HEK293 (cell line): ENCODE results near the gene ZFR.

Experiments used
- CTCF ChIP-seq: fragments of 450-650 bp; formaldehyde crosslinking; IDR thresholded peaks from 2 replicates; pipeline ENCODE4 v1.5.1; 2016; ENCODE audit warnings: missing biosample characterization, missing genetic modification characterization
- GLIS1 ChIP-seq: fragments of 450-650 bp; formaldehyde crosslinking; IDR thresholded peaks from 2 replicates; pipeline ENCODE4 v1.5.1; 2016; ENCODE audit warnings: missing biosample characterization, missing genetic modification characterization
- KLF16 ChIP-seq: fragments of 450-650 bp; formaldehyde crosslinking; IDR thresholded peaks from 2 replicates; pipeline ENCODE4 v1.5.1; 2017; ENCODE audit warnings: missing biosample characterization, missing genetic modification characterization
- PRDM4 ChIP-seq: fragments of 450-650 bp; formaldehyde crosslinking; IDR thresholded peaks from 2 replicates; pipeline ENCODE4 v1.5.1; 2017; ENCODE audit warnings: missing biosample characterization, missing genetic modification characterization
- SALL2 ChIP-seq: fragments of 450-650 bp; formaldehyde crosslinking; IDR thresholded peaks from 2 replicates; pipeline ENCODE4 v1.5.0; 2017; ENCODE audit warnings: missing biosample characterization, mild to moderate bottlenecking, missing genetic modification characterization, borderline replicate concordance
- TCF7L2 ChIP-seq: IDR thresholded peaks from 2 replicates; pipeline ENCODE4 v1.6.1; 2011; ENCODE audit warnings: low read depth, mild to moderate bottlenecking, inconsistent platforms, low read length, moderate library complexity, borderline replicate concordance
- ZBTB11 ChIP-seq: fragments of 450-650 bp; formaldehyde crosslinking; conservative IDR thresholded peaks from 2 replicates; pipeline ENCODE4 v1.5.1; 2016; ENCODE audit warnings: low read depth, missing biosample characterization, missing genetic modification characterization
- ZNF121 ChIP-seq: fragments of 450-650 bp; formaldehyde crosslinking; IDR thresholded peaks from 2 replicates; pipeline ENCODE4 v1.5.1; 2016; ENCODE audit warnings: missing biosample characterization, missing genetic modification characterization
- ZNF274 ChIP-seq, 2 experiments: fragments of 200-500 bp in 1 of 2; fragments of 450-650 bp in 1 of 2; sonication (Bioruptor generic) in 1 of 2; formaldehyde crosslinking in 1 of 2; IDR thresholded peaks; 2 replicates each; pipeline versions ENCODE4 v1.5.1 to v1.6.1; 2014 to 2016; ENCODE audit warnings: borderline replicate concordance in 1 of 2, inconsistent platforms in 1 of 2, low read length in 1 of 2, missing biosample characterization in 1 of 2, missing genetic modification characterization in 1 of 2
- ZNF660 ChIP-seq: fragments of 450-650 bp; IDR thresholded peaks from 2 replicates; pipeline ENCODE4 v1.5.1; 2018; ENCODE audit warnings: missing biosample characterization, mild to moderate bottlenecking, missing genetic modification characterization
- ZSCAN30 ChIP-seq: fragments of 450-650 bp; IDR thresholded peaks from 2 replicates; pipeline ENCODE4 v1.5.1; 2018; ENCODE audit warnings: missing biosample characterization, mild to moderate bottlenecking, missing genetic modification characterization, moderate library complexity

- TF ChIP-seq SALL2 (tag by site-specific recombination) (no peak), CTCF (tag by site-specific recombination) (no peak), ZBTB11 (tag by site-specific recombination) (no peak), TCF7L2 (no peak), GLIS1 (tag by site-specific recombination) (no peak), KLF16 (tag by site-specific recombination) (no peak), ZNF121 (tag by site-specific recombination) (no peak), ZNF660 (tag by site-specific recombination) (no peak), PRDM4 (tag by site-specific recombination) (no peak), ZSCAN30 (tag by site-specific recombination) (no peak), ZNF274 (IDR thresholded peaks at IDR 0.05; ENCODE audit: low read length) (no peak), ZNF274 (tag by site-specific recombination; IDR thresholded peaks at IDR 0.05; ENCODE audit: borderline replicate concordance) (no peak)
Measured at GRCh38 chr5:32342656-32343055, 101.9 kb downstream of the ZFR start.
